ENCODE measurements around the gene SLC34A3. TPM values are rescaled to one million over a fixed set of nuclear protein-coding genes. Genes with fewer than 3 reads are reported as not detected.

The SLC34A3 gene
- total RNA-seq, 1 experiment from 2014 or later = 2.5 TPM

DNA sequence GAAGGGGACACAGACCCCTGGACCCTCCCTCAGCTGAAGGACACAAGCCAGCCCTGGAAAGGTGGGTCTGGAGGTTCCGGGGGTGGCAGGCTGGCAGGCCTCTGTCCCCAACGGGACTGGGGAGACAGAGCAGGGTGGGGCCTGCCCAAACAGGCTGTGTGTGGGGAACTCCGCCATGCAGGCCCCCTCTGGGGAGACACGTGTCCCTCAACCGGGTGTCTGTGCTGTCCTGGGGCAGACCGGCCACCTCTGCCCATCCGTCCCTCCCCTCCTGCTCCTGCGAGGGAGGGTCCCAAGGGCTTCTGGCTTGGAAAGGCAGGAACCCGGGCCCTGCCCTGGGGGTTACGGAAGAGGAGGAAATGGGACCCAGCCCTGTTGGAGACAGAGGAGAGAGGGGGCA is 1.4 kb downstream of the SLC34A3 start:
- Histone ChIP-seq H3K9me2 (ENCODE audit: insufficient read depth) (no peaks in the 10 kb centered on the region), H3K4me2 (no peak overlapping the region), H3K36me3 (ENCODE audit: low read depth) (no peaks in the 10 kb centered on the region), H3K27ac (no peak overlapping the region), H3K9me3 (ENCODE audit: insufficient read depth, low read depth) (no peaks in the 10 kb centered on the region), H2AFZ (no peak overlapping the region), H3K27me3 (ENCODE audit: insufficient read depth, low read depth) (no peaks in the 10 kb centered on the region), H3F3A (ENCODE audit: insufficient read depth, low read depth) (peaks cover 6% of the 10 kb centered on the region; the same call in 1 of the 2 replicates), H4K20me1 (ENCODE audit: insufficient read depth) (no peaks in the 10 kb centered on the region; the same call in 1 of the 2 replicates), H3K4me1 (replicated peaks; ENCODE audit: insufficient read depth) (peaks cover 28% of the 10 kb centered on the region), H3K4me3 (no peak overlapping the region), H3K79me2 (ENCODE audit: low read depth) (peaks cover 4% of the 10 kb centered on the region; the same call in 1 of the 2 replicates)
- DNase-seq = no peak
- no TSS peak for BruUV-seq (replicated peaks)
- ChIA-PET POLR2A (ENCODE audit: unreplicated experiment) (no interaction called here), CTCF (no interaction called here)
- no peak for TF ChIP-seq EZH2 (IDR thresholded peaks at IDR 0.05; ENCODE audit: low read depth)
- TF ChIP-seq, protein P1, sequence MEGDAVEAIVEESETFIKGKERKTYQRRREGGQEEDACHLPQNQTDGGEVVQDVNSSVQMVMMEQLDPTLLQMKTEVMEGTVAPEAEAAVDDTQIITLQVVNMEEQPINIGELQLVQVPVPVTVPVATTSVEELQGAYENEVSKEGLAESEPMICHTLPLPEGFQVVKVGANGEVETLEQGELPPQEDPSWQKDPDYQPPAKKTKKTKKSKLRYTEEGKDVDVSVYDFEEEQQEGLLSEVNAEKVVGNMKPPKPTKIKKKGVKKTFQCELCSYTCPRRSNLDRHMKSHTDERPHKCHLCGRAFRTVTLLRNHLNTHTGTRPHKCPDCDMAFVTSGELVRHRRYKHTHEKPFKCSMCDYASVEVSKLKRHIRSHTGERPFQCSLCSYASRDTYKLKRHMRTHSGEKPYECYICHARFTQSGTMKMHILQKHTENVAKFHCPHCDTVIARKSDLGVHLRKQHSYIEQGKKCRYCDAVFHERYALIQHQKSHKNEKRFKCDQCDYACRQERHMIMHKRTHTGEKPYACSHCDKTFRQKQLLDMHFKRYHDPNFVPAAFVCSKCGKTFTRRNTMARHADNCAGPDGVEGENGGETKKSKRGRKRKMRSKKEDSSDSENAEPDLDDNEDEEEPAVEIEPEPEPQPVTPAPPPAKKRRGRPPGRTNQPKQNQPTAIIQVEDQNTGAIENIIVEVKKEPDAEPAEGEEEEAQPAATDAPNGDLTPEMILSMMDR (conservative IDR thresholded peaks at IDR 0.05) = no peak
- intact Hi-C loops (cut with micrococcal nuclease; ENCODE audit: unreplicated experiment) = no loop called here

DNA sequence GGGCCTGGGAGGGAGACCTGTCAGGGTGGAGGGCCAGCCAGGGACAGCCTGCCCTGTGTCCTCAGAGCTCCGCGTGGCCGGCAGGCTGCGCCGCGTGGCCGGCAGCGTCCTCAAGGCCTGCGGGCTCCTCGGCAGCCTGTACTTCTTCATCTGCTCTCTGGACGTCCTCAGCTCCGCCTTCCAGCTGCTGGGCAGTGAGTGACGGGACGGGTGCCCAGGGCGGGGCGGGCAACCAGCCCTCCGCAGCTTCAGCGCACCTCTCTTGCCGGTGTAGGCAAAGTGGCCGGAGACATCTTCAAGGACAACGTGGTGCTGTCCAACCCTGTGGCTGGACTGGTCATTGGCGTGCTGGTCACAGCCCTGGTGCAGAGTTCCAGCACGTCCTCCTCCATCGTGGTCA is 1.8 kb downstream of the SLC34A3 start:
- POLR2A ChIA-PET (ENCODE audit: unreplicated experiment) = no interaction called here
- Histone ChIP-seq H3K27ac (no peak overlapping the region), H3K79me2 (ENCODE audit: low read depth) (peaks cover 8% of the 10 kb centered on the region), H3K4me2 (no peak overlapping the region), H3K36me3 (ENCODE audit: low read depth) (no peaks in the 10 kb centered on the region), H3K9me3 (ENCODE audit: insufficient read depth, low read depth) (no peaks in the 10 kb centered on the region), H2AFZ (no peak overlapping the region), H3F3A (ENCODE audit: insufficient read depth, low read depth) (peaks cover 1% of the 10 kb centered on the region; the same call in 1 of the 2 replicates), H3K27me3 (ENCODE audit: insufficient read depth, low read depth) (no peaks in the 10 kb centered on the region), H4K20me1 (ENCODE audit: insufficient read depth) (no peaks in the 10 kb centered on the region; the same call in 1 of the 2 replicates), H3K9me2 (ENCODE audit: insufficient read depth) (no peaks in the 10 kb centered on the region), H3K4me3 (no peak overlapping the region), H3K4me1 (replicated peaks; ENCODE audit: insufficient read depth) (peaks cover 24% of the 10 kb centered on the region)
- intact Hi-C loops (cut with micrococcal nuclease; ENCODE audit: unreplicated experiment) = no loop called here
- CTCF ChIA-PET = no interaction called here
- TF ChIP-seq, protein P1 (conservative IDR thresholded peaks at IDR 0.05) = no peak
- no peak for TF ChIP-seq EZH2 (IDR thresholded peaks at IDR 0.05; ENCODE audit: low read depth)
- no peak for DNase-seq
- BruUV-seq (replicated peaks) = no TSS peak

DNA sequence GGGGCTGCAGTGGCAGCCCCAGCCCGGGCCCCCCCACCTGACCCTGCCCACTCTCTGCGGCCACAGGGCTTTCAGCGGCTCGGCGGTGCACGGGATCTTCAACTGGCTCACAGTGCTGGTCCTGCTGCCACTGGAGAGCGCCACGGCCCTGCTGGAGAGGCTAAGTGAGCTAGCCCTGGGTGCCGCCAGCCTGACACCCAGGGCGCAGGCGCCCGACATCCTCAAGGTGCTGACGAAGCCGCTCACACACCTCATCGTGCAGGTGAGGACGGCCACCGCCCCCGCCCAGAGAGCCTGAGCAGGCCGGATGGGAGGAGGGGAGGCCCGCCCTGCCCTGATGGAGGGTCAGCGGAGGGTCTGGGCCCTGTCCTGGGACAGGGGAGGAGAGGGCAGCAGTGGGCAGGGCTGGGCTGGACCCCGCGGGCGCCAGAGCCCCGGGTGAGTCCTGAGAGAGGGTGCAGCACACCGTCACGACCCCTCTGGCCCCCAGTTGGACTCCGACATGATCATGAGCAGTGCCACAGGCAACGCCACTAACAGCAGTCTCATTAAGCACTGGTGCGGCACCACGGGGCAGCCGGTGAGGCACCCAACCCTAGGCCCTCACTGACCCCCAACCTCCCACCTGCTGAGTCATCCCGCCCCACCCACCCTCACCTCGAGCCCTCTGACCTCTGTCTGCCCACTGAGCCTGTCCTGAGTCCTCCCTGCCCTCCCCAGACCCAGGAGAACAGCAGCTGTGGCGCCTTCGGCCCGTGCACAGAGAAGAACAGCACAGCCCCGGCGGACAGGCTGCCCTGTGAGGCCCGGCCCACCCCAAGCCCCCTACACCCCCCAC is 2.7 kb downstream of the SLC34A3 start:
- POLR2A ChIA-PET (ENCODE audit: unreplicated experiment) = interaction anchor here (0.7 kb wide), 1 partner anchor 31 kb away, joined by 3 read pairs; no protein-coding TSS in a partner anchor
- Histone ChIP-seq H3K27me3 (ENCODE audit: insufficient read depth, low read depth) (no peaks in the 10 kb centered on the region), H3K9me2 (ENCODE audit: insufficient read depth) (no peaks in the 10 kb centered on the region), H3K4me2 (no peak overlapping the region), H3K4me1 (replicated peaks; ENCODE audit: insufficient read depth) (peaks cover 19% of the 10 kb centered on the region), H3K4me3 (no peak overlapping the region), H3F3A (ENCODE audit: insufficient read depth, low read depth) (no peaks in the 10 kb centered on the region), H3K27ac (no peak overlapping the region), H3K9me3 (ENCODE audit: insufficient read depth, low read depth) (no peaks in the 10 kb centered on the region), H3K79me2 (ENCODE audit: low read depth) (peaks cover 13% of the 10 kb centered on the region), H4K20me1 (ENCODE audit: insufficient read depth) (no peaks in the 10 kb centered on the region; the same call in 1 of the 2 replicates), H3K36me3 (ENCODE audit: low read depth) (no peaks in the 10 kb centered on the region), H2AFZ (no peak overlapping the region)
- TF ChIP-seq, protein P1 (conservative IDR thresholded peaks at IDR 0.05) = no peak
- no peak for TF ChIP-seq EZH2 (IDR thresholded peaks at IDR 0.05; ENCODE audit: low read depth)
- no TSS peak for BruUV-seq (replicated peaks)
- DNase-seq = no peak
- intact Hi-C loops (cut with micrococcal nuclease; ENCODE audit: unreplicated experiment) = no loop called here
- CTCF ChIA-PET = no interaction called here

Data from PC-9 (cell line).